D721Med (cell line): Measurements from ENCODE around the gene ATG12.

Source experiments
- DNase-seq: peaks from one replicate; pipeline ENCODE4 v3.0.0; 2011; ENCODE audit warnings: low spot score; ENCODE audit not compliant: insufficient read length
- FAIRE-seq: peaks from 2 replicates; lab custom pipeline; 2011; peaks lifted over from hg19 to GRCh38; lab: Jason Lieb, UNC
- TF ChIP-seq, protein P1 (sequence below): IDR thresholded peaks from 2 replicates; pipeline ENCODE4 v1.5.1; 2012; ENCODE audit warnings: mild to moderate bottlenecking, control low read depth; ENCODE audit not compliant: insufficient read depth; ENCODE audit errors: missing control alignments

ATG12 gene

DNA sequence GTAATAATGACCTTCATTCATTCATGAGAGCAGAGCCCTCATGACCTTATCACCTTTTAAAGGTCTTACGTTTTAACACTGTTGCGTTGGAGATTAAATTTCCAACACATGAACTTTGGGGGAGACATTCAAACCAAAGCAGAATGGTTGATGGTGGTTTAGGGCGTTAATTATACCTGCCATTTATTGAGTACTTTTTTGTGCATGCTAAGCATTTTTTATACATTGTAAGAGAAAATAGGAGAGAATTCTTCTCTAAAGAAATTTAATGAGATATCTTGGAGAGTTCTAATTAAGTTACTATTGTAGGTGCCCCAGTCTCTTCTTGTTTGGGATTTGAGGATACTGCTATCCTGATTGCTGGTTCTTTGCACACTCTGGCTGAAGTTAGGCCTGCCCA is 12.8 kb upstream of the ATG12 start:
- TF ChIP-seq, protein P1, sequence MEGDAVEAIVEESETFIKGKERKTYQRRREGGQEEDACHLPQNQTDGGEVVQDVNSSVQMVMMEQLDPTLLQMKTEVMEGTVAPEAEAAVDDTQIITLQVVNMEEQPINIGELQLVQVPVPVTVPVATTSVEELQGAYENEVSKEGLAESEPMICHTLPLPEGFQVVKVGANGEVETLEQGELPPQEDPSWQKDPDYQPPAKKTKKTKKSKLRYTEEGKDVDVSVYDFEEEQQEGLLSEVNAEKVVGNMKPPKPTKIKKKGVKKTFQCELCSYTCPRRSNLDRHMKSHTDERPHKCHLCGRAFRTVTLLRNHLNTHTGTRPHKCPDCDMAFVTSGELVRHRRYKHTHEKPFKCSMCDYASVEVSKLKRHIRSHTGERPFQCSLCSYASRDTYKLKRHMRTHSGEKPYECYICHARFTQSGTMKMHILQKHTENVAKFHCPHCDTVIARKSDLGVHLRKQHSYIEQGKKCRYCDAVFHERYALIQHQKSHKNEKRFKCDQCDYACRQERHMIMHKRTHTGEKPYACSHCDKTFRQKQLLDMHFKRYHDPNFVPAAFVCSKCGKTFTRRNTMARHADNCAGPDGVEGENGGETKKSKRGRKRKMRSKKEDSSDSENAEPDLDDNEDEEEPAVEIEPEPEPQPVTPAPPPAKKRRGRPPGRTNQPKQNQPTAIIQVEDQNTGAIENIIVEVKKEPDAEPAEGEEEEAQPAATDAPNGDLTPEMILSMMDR = no peak
- no peak for FAIRE-seq
- DNase-seq = no peak

DNA sequence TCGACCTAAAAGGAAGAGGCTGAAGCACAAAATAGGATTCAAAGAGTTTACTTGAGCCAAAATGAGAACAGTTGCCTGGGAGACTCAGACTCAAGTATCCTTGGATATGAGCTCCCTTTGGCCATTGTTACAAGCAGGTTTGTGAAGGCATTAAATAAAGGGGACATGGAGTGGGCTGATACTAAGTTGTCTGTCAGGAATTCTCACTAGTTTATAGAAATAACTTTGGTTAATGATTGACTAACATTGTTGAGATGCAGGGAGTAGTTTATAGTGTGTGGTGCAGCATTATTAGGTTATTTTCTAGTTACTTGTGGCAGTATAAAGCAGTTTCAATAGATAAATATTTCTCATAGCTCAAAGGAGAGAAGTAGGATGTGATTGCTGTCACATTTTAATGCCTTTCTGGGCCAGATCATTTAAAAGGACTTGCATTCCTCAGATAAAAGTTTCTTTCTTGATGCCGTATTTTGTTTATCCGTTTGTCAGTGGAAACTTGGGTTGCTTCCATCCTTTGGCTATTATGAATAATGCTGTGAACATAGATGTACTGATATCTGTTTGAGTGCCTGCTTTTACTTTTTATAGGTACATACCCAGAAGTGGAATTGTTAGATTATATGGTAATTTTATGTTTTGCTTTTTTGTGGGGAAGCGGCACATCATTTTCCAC is 9.5 kb upstream of the ATG12 start:
- TF ChIP-seq, protein P1 = no peak
- FAIRE-seq (no peak), DNase-seq (no peak)

DNA sequence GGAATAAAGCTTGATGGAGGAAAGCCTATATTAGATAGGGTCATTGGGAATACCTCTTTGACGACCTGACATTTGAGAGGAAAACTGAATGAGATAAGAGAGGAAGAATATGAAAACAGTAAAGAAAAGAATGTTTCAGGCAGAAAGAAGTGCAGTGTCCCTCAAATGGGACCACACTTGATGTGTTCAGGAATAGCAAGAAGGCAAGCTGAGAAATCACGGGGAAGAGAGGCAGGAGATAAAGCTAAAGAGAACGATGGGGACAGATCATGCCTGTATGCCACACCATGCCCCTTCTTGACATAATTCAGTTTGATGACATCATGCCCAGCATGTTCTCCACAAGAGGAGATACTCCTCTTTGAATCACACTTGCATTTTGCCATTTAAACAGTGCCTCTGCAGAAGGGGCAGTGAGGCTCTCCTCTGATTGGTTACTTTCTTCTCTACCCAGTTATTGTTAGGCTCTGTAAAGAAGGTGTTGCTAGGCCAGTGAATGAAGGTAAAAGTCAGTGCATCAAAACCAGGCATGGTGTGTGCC is 8.0 kb upstream of the ATG12 start:
- FAIRE-seq = no peak
- no peak for DNase-seq

DNA sequence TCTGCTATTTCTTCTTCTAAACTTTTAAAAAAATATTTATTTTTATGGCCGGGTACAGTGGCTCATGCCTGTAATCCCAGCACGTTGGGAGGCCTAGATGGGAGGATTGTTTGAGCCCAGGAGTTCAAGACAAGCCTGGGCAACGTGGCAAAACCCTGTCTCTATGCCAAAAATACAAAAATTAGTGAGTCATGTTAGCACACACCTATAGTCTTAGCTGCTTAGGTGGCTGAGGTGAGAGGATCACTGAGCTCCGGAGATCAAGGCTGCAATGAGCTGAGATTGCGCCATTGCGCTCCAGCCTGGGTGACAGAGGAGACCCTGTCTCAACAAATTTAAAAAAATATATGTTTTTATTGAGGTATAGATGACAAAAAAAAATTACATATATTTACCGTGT is 5.9 kb upstream of the ATG12 start:
- TF ChIP-seq, protein P1 = no peak
- DNase-seq (no peak), FAIRE-seq (no peak)

More for the DNA sequence above, 8.0 kb upstream of the ATG12 start:
- TF ChIP-seq, protein P1 = no peak

DNA sequence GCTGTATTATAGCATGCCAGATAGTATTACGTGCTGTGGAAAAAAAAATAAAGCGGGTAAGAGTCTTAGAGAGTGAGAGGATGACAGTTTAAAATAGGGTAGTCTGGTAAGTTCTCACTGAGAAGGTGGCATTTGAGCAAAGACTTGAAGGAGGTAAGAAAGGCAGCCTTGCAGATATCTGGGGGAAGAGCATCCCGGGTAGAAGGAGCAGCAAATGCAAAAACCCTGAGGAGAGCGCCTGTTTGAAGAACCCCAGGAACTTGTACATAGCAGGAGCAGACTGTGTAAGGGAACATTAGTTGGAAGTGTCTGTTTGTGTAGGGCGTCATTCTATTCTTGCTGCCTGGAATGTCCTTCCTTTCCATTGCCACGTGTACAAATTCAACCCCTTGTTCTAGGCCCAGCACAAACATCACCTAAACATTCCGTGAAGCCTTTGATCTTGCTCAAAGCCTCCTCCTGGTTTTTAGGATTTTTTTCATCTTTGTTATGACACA is 3.0 kb upstream of the ATG12 start:
- TF ChIP-seq, protein P1 = no peak
- FAIRE-seq (no peak), DNase-seq (no peak)

DNA sequence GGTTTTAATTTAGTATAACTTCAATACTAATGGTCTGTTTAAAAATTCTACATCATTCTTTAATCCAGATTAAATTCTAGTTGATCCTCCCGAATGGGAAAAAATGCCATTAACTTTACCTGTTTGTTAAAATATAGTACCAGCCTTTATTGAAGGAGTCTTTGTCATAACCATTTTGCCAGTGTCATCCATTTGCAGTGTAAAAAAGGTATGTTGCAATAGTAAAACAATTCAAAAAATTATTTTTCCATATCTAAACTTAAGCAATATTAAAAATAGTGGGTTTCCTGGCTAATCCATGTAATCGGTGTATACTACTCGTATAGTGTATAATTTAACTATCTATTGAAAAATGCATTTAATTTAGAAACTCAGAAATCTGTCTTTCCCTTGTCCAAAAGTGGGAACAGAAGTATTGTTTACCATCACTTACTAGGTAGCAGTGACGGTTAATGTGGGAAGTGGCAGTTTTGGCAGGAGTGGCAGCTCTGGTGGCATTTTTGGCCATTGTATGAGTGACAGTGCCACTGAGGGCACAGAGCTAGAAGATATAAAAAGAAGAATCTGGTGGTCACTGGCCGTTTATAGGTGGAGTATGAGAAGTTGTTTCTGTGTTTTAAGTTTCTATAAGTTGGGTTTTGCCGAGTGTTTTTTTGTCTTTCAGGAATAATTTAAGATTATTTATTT is 2.2 kb upstream of the ATG12 start:
- TF ChIP-seq, protein P1 = no peak
- DNase-seq = no peak
- FAIRE-seq = no peak
